Small intestine (tissue), 7 donors: ENCODE measurements around the gene DGKH. TPM values are rescaled to one million over a fixed set of nuclear protein-coding genes. Genes with fewer than 3 reads are reported as not detected.

Source experiments
- DNase-seq, 2 donors: peaks; one replicate each; pipeline versions ENCODE4 v3.0.0 to v3.0.0-alpha.2; 2013
- FAIRE-seq: peaks from 2 replicates; lab custom pipeline; 2012; peaks lifted over from hg19 to GRCh38; lab: Jason Lieb, UNC
- H3K27ac ChIP-seq, 3 donors: one replicate each; pipeline ENCODE4 v1.5.1; 2013; ENCODE audit warnings: low read length in 2 of 3, mild to moderate bottlenecking in 2 of 3, control low read depth in 1 of 3, inconsistent platforms in 1 of 3, low read depth in 1 of 3, moderate library complexity in 1 of 3
- H3K27me3 ChIP-seq, 3 donors: one replicate each; pipeline ENCODE4 v1.6.1; 2013; ENCODE audit warnings: low read length in 3 of 3, inconsistent platforms in 1 of 3; ENCODE audit not compliant: control insufficient read depth in 3 of 3, insufficient read depth in 3 of 3
- H3K36me3 ChIP-seq, 3 donors: one replicate each; pipeline ENCODE4 v1.6.1; 2013; ENCODE audit warnings: low read length in 3 of 3, inconsistent platforms in 1 of 3, low read depth in 1 of 3, mild to moderate bottlenecking in 1 of 3, moderate library complexity in 1 of 3; ENCODE audit not compliant: control insufficient read depth in 3 of 3, insufficient read depth in 2 of 3
- H3K4me1 ChIP-seq, 3 donors: one replicate each; pipeline ENCODE4 v1.6.1; 2013; ENCODE audit warnings: low read length in 2 of 3, inconsistent platforms in 1 of 3, low read depth in 1 of 3, mild to moderate bottlenecking in 1 of 3, moderate library complexity in 1 of 3; ENCODE audit not compliant: control insufficient read depth in 3 of 3, insufficient read depth in 2 of 3
- H3K4me3 ChIP-seq, 3 donors: one replicate each; pipeline ENCODE4 v1.5.1; 2013; ENCODE audit warnings: low read length in 3 of 3, control low read depth in 1 of 3, inconsistent platforms in 1 of 3, low read depth in 1 of 3, mild to moderate bottlenecking in 1 of 3, moderate library complexity in 1 of 3
- H3K9me3 ChIP-seq, 2 donors: one replicate each; pipeline ENCODE4 v1.6.1; 2013; ENCODE audit warnings: low read depth in 1 of 2, low read length in 1 of 2; ENCODE audit not compliant: control insufficient read depth in 2 of 2, insufficient read depth in 1 of 2
- WGBS, 3 donors: extraction: QIAGEN DNeasy Blood & Tissue Kit; methylation state at CpG; one replicate each; pipeline ENCODE4 v1.1.7; 2013; 5-methylcytosine and 5-hydroxymethylcytosine counted together
- polyA plus RNA-seq, 4 donors: library from polyadenylated mRNA; stranded (reverse) in 3 of 4; unstranded in 1 of 4; fragments of 200-250 nt in 3 of 4; fragments of 120-200 nt in 1 of 4; gene quantifications; one replicate each; pipeline versions ENCODE4 v1.2.1 to v1.2.3, GENCODE V29; 2013
- donor health status: healthy with polysubstance abuse.
- donor health status: control.
- donor health status: control.
- donor health status: Bipolar disorder and iron deficiency.
- donor health status: healthy.

DGKH gene
- polyA plus RNA-seq, 4 donors = 0.45 to 4.5 (median 2.0) TPM

- no peak for DNase-seq
- Histone ChIP-seq H3K27me3 (no peaks in the 10 kb centered on the region), H3K27ac (no peak overlapping the region), H3K9me3 (no peaks in the 10 kb centered on the region), H3K4me3 (no peak overlapping the region), H3K36me3 (no peaks in the 10 kb centered on the region), H3K4me1 (no peaks in the 10 kb centered on the region)
- no peak for FAIRE-seq
- 82 to 92% (median 84%) methylated on average over 5 of the region's 5 CpGs for WGBS, 3 donors
Observed at GRCh38 chr13:42255886-42256285, 207.4 kb downstream of the DGKH start.

GRCh38 chr13:42258747-42259146 is 210.3 kb downstream of the DGKH start:
- WGBS, 3 donors = 80 to 81% (median 81%) methylated on average over 5 of the region's 5 CpGs
- peaks cover 0 to 4% of the 10 kb centered on the region in 2 donors for H3K9me3 ChIP-seq
- H3K4me1 ChIP-seq = no peaks in the 10 kb centered on the region

GRCh38 chr13:42259515-42259914 is 211.1 kb downstream of the DGKH start:
- Histone ChIP-seq H3K36me3 (no peaks in the 10 kb centered on the region), H3K27me3 (no peaks in the 10 kb centered on the region), H3K4me3 (no peak overlapping the region), H3K27ac (no peak overlapping the region), H3K9me3 (peaks cover 0 to 4% of the 10 kb centered on the region in 2 donors), H3K4me1 (no peaks in the 10 kb centered on the region)
- 78 to 92% (median 84%) methylated on average over 4 of the region's 4 CpGs for WGBS, 3 donors
- no peak for FAIRE-seq
- no peak for DNase-seq

More at GRCh38 chr13:42258747-42259146, 210.3 kb downstream of the DGKH start:
- Histone ChIP-seq H3K27me3 (no peaks in the 10 kb centered on the region), H3K36me3 (no peaks in the 10 kb centered on the region), H3K4me3 (no peak overlapping the region), H3K27ac (no peak overlapping the region)
- DNase-seq (no peak), FAIRE-seq (no peak)

GRCh38 chr13:42260903-42261654 is 212.6 kb downstream of the DGKH start:
- no peak overlapping the region for H3K27ac ChIP-seq
- H3K36me3 ChIP-seq = no peaks in the 10 kb centered on the region
- FAIRE-seq = no peak
- H3K4me1 ChIP-seq = peaks cover 0 to 4% (median 0%) of the 10 kb centered on the region in 3 donors
- no peak overlapping the region for H3K4me3 ChIP-seq
- no peak for DNase-seq
- 92 to 93% (median 93%) methylated on average over 8 of the region's 8 CpGs for WGBS, 3 donors
- peaks cover 0 to 4% of the 10 kb centered on the region in 2 donors for H3K9me3 ChIP-seq
- no peaks in the 10 kb centered on the region for H3K27me3 ChIP-seq

DNA sequence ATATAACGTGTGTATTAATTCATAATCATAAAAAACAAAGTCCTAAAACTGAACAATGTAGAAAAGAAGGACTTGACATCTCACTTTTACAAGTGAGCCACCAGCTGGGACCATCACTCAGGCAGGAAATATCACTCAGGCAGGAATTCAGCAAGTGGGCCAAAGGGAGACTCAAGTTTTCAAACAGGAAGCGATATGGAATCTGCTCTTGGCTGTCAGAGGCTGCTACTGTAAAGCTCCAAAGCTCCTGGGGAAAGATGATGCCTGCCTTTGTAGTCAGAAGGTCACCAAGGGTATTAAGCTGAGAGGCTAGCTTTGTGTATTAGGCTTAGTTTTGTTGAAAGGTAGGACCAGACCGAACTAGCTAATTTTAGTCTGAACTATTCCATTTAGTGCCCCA is 218.0 kb downstream of the DGKH start:
- Histone ChIP-seq H3K36me3 (no peaks in the 10 kb centered on the region), H3K27me3 (no peaks in the 10 kb centered on the region), H3K4me3 (no peak overlapping the region), H3K4me1 (peaks cover 0 to 4% (median 3%) of the 10 kb centered on the region in 3 donors), H3K27ac (no peak overlapping the region), H3K9me3 (peaks cover 0 to 1% of the 10 kb centered on the region in 2 donors)
- WGBS, 3 donors = 60 to 94% (median 83%) methylated on average over 3 of the region's 3 CpGs
- no peak for FAIRE-seq
- no peak for DNase-seq

- 95 to 97% (median 95%) methylated on average over 6 of the region's 6 CpGs for WGBS, 3 donors
- FAIRE-seq = no peak
- Histone ChIP-seq H3K4me1 (peaks cover 0 to 9% (median 3%) of the 10 kb centered on the region in 3 donors), H3K36me3 (no peaks in the 10 kb centered on the region), H3K4me3 (no peak overlapping the region), H3K27me3 (no peaks in the 10 kb centered on the region), H3K27ac (no peak overlapping the region), H3K9me3 (no peaks in the 10 kb centered on the region)
- DNase-seq = no peak
Observed at GRCh38 chr13:42270160-42270856, 221.9 kb downstream of the DGKH start.

GRCh38 chr13:42270857-42271215 is 222.4 kb downstream of the DGKH start:
- DNase-seq = no peak
- FAIRE-seq = no peak
- 78 to 85% (median 82%) methylated on average over 6 of the region's 6 CpGs for WGBS, 3 donors
- Histone ChIP-seq H3K4me3 (peak overlapping the region in 2 of 3 donors; percentile 73 to 74), H3K9me3 (no peaks in the 10 kb centered on the region), H3K4me1 (peaks cover 0 to 7% (median 5%) of the 10 kb centered on the region in 3 donors), H3K36me3 (no peaks in the 10 kb centered on the region), H3K27ac (peak overlapping the region in 2 of 3 donors; percentile 80 to 87), H3K27me3 (no peaks in the 10 kb centered on the region)

GRCh38 chr13:42271337-42272114 is 223.1 kb downstream of the DGKH start:
- 3 to 5% (median 4%) methylated on average over 44 to 57 of the region's 57 CpGs for WGBS, 3 donors
- Histone ChIP-seq H3K36me3 (peaks cover 0 to 2% (median 0%) of the 10 kb centered on the region in 3 donors), H3K9me3 (no peaks in the 10 kb centered on the region), H3K4me1 (peaks cover 0 to 7% (median 4%) of the 10 kb centered on the region in 3 donors), H3K27ac (peak overlapping the region in 2 of 3 donors; percentile 87 to 92), H3K27me3 (no peaks in the 10 kb centered on the region), H3K4me3 (peak overlapping the region; percentile 73 to 91 (median 74))
- FAIRE-seq (no peak), DNase-seq (peak; percentile 94 to 98)
